LNCAP (cell line): ENCODE measurements around the gene CATSPER3.

Source experiments
- CTCF ChIP-seq: fragments of 450-650 bp; IDR thresholded peaks from 2 replicates; pipeline ENCODE4 v1.5.1; 2017; ENCODE audit warnings: mild to moderate bottlenecking

Gene CATSPER3

GRCh38 chr5:135058331-135058732 lies 90.6 kb downstream of the CATSPER3 start:
- TF ChIP-seq CTCF: no peak

DNA sequence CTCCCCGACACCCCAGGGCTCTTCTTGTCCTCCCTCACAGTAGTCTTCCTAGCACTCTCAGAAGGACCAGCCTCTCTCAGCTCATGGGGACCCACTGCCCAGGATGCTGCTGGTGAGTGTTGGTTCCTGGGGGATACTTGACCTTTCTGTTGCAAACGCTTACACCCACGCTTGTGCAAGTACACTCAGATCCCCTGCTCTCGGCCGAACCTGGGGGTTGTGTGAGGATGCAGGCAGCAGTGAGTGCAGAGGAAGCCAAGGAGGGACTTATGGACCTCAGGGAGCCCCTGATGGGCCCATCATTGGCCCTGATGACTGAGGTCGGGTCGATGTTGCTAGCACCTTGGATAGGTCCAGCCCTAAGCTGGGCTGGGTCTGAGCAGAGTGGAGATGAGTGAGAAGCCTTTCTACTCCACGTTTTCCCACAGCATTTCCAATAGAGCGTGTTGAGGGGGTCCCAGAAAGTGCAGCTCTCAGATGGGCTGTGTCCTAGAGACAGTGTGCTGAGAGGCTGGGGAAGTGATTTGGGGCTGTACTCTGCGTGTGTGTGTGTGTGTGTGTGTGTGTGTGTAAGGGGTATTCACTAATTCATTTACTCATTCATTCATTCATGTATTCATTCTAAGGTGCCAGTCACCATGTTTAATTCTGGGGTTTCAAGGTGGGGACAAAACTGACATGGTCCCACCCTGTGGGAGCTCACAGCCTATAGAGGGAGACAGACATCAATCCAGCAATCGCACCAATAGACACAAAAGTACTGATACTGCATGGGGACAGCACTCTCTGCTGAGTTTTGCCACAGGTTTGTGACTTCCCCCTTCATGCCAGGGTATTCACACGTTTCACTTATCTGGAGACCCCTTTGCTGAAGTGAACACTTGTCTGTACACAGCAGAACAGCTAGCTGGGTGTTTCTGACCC lies 91.6 kb downstream of the CATSPER3 start:
- no peak for TF ChIP-seq CTCF

DNA sequence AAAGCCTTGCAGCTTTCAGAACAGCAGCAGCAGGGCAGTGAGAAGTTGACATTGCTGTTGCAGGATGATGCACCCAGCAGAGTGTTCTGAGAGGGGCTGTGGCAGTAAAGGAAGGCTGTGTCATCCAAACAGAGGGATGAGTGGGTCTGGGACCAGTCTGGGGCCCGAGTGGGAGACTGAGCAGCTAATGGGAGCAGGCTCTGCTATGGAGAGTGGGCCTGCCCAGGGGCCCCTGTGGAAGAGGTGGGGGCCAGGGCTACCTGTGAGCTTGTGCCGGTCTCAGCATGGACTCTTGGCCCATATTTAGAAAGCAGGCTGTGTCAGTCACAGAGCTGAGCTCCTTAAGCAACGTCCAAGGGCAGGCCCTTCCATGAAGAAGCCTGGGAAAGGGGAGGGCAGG lies 92.3 kb downstream of the CATSPER3 start:
- no peak for TF ChIP-seq CTCF

DNA sequence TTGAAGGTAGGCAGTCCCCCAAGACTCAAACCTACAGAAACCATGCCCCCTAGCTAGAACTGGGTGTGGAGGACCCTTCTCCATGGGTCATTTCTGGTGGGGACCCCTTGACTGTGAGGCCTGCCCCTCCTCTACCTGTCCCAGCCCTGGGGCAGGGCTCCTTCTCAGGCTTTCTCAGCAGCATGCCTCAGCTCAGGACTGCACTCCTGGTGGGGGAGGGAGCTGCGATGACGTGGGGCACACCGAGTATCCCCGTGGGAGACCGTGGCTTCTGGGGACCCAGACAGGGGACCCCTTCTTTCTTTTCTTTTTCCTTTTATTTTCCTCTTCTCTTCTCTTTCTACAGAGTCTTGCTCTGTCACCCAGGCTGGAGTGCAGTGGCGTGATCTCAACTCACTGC lies 93.3 kb downstream of the CATSPER3 start:
- TF ChIP-seq CTCF: no peak
